ENCODE measurements around the gene MIPOL1. TPM values are rescaled to one million over a fixed set of nuclear protein-coding genes. Genes with fewer than 3 reads are reported as not detected.

MIPOL1 gene
- total RNA-seq, 1 donor, result 0.63 TPM

- Histone ChIP-seq H3K4me3 (ENCODE audit: low read length) (no peak overlapping the region), H3K9me3 (ENCODE audit: low read depth, low read length) (no peaks in the 10 kb centered on the region)
These were observed 292.9 kb downstream of the MIPOL1 start for GRCh38 chr14:37490607-37491006.

DNA sequence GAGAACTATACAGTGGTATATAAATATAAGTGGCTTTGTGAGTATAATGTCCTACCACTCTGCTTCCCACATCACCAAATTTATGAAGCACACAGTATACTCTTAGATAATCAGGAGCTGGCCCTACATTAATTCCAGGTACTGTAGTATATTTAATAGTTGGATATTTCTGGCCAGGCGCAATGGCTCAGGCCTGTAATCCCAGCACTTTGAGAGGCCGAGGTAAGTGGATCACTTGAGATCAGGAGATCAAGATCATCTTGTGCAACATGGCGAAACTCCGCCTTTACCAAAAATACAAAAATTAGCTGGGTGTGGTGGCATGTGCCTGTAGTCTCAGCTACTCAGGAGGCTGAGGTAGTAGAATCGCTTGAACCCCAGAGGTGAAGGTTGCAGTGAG lies 293.3 kb downstream of the MIPOL1 start:
- no peaks in the 10 kb centered on the region for H3K4me1 ChIP-seq (ENCODE audit: insufficient read depth, low read length)
- no peak overlapping the region for H3K4me3 ChIP-seq (ENCODE audit: low read length)
- H3K9me3 ChIP-seq (ENCODE audit: low read depth, low read length), result no peaks in the 10 kb centered on the region
- H3K27me3 ChIP-seq (ENCODE audit: insufficient read depth, low read length), result no peaks in the 10 kb centered on the region

More at GRCh38 chr14:37490607-37491006, 292.9 kb downstream of the MIPOL1 start:
- Histone ChIP-seq H3K27me3 (ENCODE audit: insufficient read depth, low read length) (no peaks in the 10 kb centered on the region), H3K4me1 (ENCODE audit: insufficient read depth, low read length) (no peaks in the 10 kb centered on the region)

DNA sequence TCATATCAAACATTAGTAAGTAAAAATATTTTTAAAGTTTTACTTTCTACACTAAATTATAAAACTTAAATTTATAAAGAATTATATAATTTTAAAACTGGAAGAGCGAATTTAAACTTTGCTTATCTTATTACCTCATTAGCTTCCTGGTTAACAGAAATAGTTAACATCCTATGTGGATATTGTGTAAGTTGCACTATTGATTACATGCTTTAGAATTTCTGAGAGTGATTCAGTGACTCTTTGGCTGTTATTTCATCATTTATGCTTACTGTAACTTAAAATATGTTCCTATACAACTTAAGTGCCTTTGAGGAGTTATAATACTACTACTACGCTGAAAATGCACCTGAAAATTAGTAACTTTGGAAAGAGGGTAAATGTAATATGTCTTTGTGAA lies 295.9 kb downstream of the MIPOL1 start:
- Histone ChIP-seq H3K4me3 (ENCODE audit: low read length) (no peak overlapping the region), H3K27me3 (ENCODE audit: insufficient read depth, low read length) (no peaks in the 10 kb centered on the region), H3K9me3 (ENCODE audit: low read depth, low read length) (no peaks in the 10 kb centered on the region), H3K4me1 (ENCODE audit: insufficient read depth, low read length) (no peaks in the 10 kb centered on the region)

GRCh38 chr14:37497422-37497821 lies 299.7 kb downstream of the MIPOL1 start:
- Histone ChIP-seq H3K27me3 (ENCODE audit: insufficient read depth, low read length) (no peaks in the 10 kb centered on the region), H3K9me3 (ENCODE audit: low read depth, low read length) (no peaks in the 10 kb centered on the region), H3K4me1 (ENCODE audit: insufficient read depth, low read length) (no peaks in the 10 kb centered on the region), H3K4me3 (ENCODE audit: low read length) (no peak overlapping the region)

DNA sequence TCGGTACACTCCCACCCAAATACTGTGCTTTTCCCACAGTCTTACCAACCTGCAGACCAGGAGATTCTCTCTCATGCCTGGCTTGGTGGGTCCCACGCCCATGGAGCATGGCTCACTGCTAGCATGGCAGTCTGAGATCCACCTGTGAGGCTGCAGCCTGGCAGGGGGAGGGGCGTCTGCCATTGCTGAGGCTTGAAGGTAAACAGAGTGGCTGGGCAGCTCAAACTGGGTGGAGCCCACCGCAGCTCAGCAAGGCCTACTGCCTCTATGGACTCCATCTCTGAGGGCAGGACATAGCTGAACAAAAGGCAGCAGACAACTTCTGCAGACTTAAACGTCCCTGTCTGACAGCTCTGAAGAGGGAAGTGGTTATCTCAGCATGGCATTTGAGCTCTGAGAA lies 304.1 kb downstream of the MIPOL1 start:
- Histone ChIP-seq H3K9me3 (ENCODE audit: low read depth, low read length) (no peaks in the 10 kb centered on the region), H3K27me3 (ENCODE audit: insufficient read depth, low read length) (no peaks in the 10 kb centered on the region), H3K4me1 (ENCODE audit: insufficient read depth, low read length) (no peaks in the 10 kb centered on the region), H3K4me3 (ENCODE audit: low read length) (no peak overlapping the region)

DNA sequence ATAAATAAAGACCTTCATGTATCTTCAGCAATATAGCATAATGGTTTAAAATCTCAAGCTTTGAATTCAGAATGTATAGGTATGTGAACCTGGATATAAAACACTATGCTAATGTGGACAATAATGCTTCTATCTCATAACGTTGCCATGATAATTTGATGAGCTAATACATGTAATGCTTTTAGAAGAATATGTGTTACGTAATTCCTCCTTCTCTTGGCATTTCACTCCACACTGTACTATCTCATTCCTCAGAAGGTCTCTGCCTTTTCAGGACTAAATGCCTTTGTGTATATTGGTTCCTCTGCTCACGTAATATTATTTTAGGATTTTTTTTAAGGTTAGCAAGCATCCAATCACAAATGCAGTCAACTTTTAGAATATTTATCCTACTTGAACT lies 310.8 kb downstream of the MIPOL1 start:
- H3K4me1 ChIP-seq (ENCODE audit: insufficient read depth, low read length), result no peaks in the 10 kb centered on the region
- no peaks in the 10 kb centered on the region for H3K27me3 ChIP-seq (ENCODE audit: insufficient read depth, low read length)
- H3K9me3 ChIP-seq (ENCODE audit: low read depth, low read length), result no peaks in the 10 kb centered on the region
- H3K4me3 ChIP-seq (ENCODE audit: low read length), result no peak overlapping the region

DNA sequence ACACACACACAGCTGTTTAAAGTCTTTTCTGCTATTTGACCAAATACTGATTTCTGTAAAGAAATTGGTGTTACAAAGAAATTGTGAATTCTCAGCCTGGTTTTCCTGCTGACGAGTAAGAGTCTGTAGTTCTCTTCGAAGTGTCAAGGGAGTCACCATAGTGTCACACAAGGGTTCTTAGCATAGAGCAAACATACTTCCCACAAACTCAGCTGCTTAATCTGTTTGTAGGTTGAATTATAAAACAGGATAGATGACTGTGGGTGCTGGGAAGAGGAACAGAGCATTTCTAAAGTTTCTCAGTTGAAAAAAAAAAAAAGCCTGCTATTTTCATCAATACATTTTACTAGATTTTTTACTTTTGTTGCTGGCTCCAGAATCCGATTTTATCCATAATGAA lies 314.4 kb downstream of the MIPOL1 start:
- H3K4me1 ChIP-seq (ENCODE audit: insufficient read depth, low read length), result no peaks in the 10 kb centered on the region
- no peak overlapping the region for H3K4me3 ChIP-seq (ENCODE audit: low read length)
- H3K9me3 ChIP-seq (ENCODE audit: low read depth, low read length), result no peaks in the 10 kb centered on the region

DNA sequence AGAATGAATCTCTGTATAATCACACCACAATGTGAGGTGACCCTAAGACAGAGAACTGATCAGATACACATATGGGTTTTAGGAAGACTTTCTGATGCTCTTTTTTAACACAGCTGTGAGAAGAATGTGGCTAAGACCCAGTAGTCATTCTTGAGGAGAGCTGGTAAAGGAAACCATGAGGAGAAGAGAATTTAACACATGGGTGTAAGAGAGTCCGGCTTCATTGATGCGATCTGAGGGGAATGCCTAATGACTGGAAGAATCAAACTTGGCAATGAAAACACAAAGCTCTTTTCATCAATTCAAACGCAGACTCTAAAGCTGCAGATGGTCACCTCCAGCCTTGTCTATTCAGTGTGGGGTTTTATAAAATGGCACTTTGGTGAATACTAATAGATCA lies 318.0 kb downstream of the MIPOL1 start:
- Histone ChIP-seq H3K9me3 (ENCODE audit: low read depth, low read length) (no peaks in the 10 kb centered on the region), H3K4me1 (ENCODE audit: insufficient read depth, low read length) (no peaks in the 10 kb centered on the region), H3K4me3 (ENCODE audit: low read length) (no peak overlapping the region), H3K27me3 (ENCODE audit: insufficient read depth, low read length) (no peaks in the 10 kb centered on the region)

More for the DNA sequence above, 314.4 kb downstream of the MIPOL1 start:
- H3K27me3 ChIP-seq (ENCODE audit: insufficient read depth, low read length), result no peaks in the 10 kb centered on the region

GRCh38 chr14:37526994-37527393 lies 329.3 kb downstream of the MIPOL1 start:
- H3K4me3 ChIP-seq (ENCODE audit: low read length), result no peak overlapping the region
- no peaks in the 10 kb centered on the region for H3K9me3 ChIP-seq (ENCODE audit: low read depth, low read length)
- no peaks in the 10 kb centered on the region for H3K4me1 ChIP-seq (ENCODE audit: insufficient read depth, low read length)

DNA sequence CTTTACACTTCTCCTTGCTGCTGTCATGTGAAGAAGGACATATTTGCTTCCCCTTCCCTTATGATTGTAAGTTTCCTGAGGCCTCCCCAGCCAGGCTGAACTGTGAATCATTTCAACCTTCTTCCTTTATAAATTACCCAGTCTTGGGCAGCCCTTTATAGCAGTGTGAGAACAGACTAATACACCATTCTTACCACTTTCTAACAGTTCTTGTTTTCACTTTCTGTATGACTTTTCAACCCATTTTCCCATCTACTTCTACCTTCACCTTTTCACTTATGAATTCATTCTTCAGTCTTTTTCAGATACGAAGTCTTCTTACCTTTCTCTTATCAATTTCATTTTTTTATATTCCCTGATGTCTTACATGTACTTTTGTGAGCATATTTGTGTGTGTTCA lies 342.3 kb downstream of the MIPOL1 start:
- H3K4me3 ChIP-seq (ENCODE audit: low read length), result no peak overlapping the region
- peaks cover 5% of the 10 kb centered on the region for H3K9me3 ChIP-seq (ENCODE audit: low read depth, low read length)
- no peaks in the 10 kb centered on the region for H3K27me3 ChIP-seq (ENCODE audit: insufficient read depth, low read length)
- H3K4me1 ChIP-seq (ENCODE audit: insufficient read depth, low read length), result no peaks in the 10 kb centered on the region

More at GRCh38 chr14:37526994-37527393, 329.3 kb downstream of the MIPOL1 start:
- no peaks in the 10 kb centered on the region for H3K27me3 ChIP-seq (ENCODE audit: insufficient read depth, low read length)

- Histone ChIP-seq H3K4me3 (ENCODE audit: low read length) (no peak overlapping the region), H3K4me1 (ENCODE audit: insufficient read depth, low read length) (no peaks in the 10 kb centered on the region), H3K27me3 (ENCODE audit: insufficient read depth, low read length) (no peaks in the 10 kb centered on the region), H3K9me3 (ENCODE audit: low read depth, low read length) (no peaks in the 10 kb centered on the region)
These were observed 346.7 kb downstream of the MIPOL1 start for GRCh38 chr14:37544407-37544806.

DNA sequence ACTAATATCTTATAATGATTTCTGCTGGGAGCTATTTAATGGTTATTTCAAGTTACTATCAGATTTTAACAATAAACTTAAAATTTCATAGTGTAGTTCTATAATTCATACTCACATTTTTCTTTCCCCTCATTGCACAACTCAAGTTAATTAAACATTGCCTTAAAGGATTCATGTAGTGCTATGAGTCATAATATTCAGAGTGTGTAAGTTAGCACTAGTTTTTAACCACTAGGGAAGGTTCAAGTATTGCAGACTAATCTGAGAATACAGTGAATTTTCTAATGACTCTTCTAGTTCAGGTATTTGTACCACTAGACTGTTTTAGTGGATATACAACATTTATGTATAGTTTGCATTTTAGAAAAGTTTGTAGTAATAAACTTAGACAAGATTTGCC lies 347.4 kb downstream of the MIPOL1 start:
- Histone ChIP-seq H3K4me3 (ENCODE audit: low read length) (no peak overlapping the region), H3K27me3 (ENCODE audit: insufficient read depth, low read length) (no peaks in the 10 kb centered on the region), H3K9me3 (ENCODE audit: low read depth, low read length) (no peaks in the 10 kb centered on the region), H3K4me1 (ENCODE audit: insufficient read depth, low read length) (no peaks in the 10 kb centered on the region)

- H3K27me3 ChIP-seq (ENCODE audit: insufficient read depth, low read length), result no peaks in the 10 kb centered on the region
- no peak overlapping the region for H3K4me3 ChIP-seq (ENCODE audit: low read length)
- H3K9me3 ChIP-seq (ENCODE audit: low read depth, low read length), result no peaks in the 10 kb centered on the region
- H3K4me1 ChIP-seq (ENCODE audit: insufficient read depth, low read length), result no peaks in the 10 kb centered on the region
These were observed 349.1 kb downstream of the MIPOL1 start for GRCh38 chr14:37546621-37547447.

DNA sequence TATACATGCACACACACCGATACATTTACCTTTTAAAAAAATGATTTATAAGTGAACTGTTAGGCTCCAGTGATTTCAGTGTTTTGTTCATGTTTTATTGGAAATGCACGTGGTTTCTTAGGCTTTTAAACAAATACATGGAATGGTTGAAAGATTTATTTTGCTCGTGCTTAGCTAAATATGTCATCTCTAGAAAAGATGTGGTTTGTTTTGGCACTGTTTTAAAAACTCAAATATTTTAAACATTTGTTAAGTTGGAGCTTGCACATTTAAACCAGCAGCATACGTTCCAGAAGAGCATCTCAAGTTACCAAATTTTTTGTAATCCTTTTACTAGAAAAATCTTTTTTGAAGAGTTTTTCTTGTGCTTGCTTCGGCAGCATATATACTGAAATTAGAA lies 352.8 kb downstream of the MIPOL1 start:
- no peaks in the 10 kb centered on the region for H3K4me1 ChIP-seq (ENCODE audit: insufficient read depth, low read length)
- peaks cover 7% of the 10 kb centered on the region for H3K9me3 ChIP-seq (ENCODE audit: low read depth, low read length)
- no peaks in the 10 kb centered on the region for H3K27me3 ChIP-seq (ENCODE audit: insufficient read depth, low read length)
- no peak overlapping the region for H3K4me3 ChIP-seq (ENCODE audit: low read length)

- Histone ChIP-seq H3K27me3 (ENCODE audit: insufficient read depth, low read length) (no peaks in the 10 kb centered on the region), H3K4me3 (ENCODE audit: low read length) (no peak overlapping the region), H3K9me3 (ENCODE audit: low read depth, low read length) (peaks cover 7% of the 10 kb centered on the region), H3K4me1 (ENCODE audit: insufficient read depth, low read length) (no peaks in the 10 kb centered on the region)
These were observed 353.4 kb downstream of the MIPOL1 start for GRCh38 chr14:37551119-37551518.

- H3K27me3 ChIP-seq (ENCODE audit: insufficient read depth, low read length), result no peaks in the 10 kb centered on the region
These were observed 356.3 kb downstream of the MIPOL1 start for GRCh38 chr14:37553935-37554550.

More at GRCh38 chr14:37553935-37554550, 356.3 kb downstream of the MIPOL1 start:
- Histone ChIP-seq H3K4me3 (ENCODE audit: low read length) (no peak overlapping the region), H3K4me1 (ENCODE audit: insufficient read depth, low read length) (no peaks in the 10 kb centered on the region), H3K9me3 (ENCODE audit: low read depth, low read length) (peaks cover 7% of the 10 kb centered on the region)
